NT2/D1 (cell line): ENCODE results near the gene TMEM204.

Source experiments
- SUZ12 ChIP-seq: IDR thresholded peaks from 2 replicates; pipeline ENCODE4 v1.6.1; 2011; ENCODE audit not compliant: insufficient read length, insufficient read depth; ENCODE audit errors: extremely low read depth
- ZNF274 ChIP-seq: IDR thresholded peaks from 2 replicates; pipeline ENCODE4 v1.6.1; 2011; ENCODE audit warnings: mild to moderate bottlenecking, low read depth, low read length

DNA sequence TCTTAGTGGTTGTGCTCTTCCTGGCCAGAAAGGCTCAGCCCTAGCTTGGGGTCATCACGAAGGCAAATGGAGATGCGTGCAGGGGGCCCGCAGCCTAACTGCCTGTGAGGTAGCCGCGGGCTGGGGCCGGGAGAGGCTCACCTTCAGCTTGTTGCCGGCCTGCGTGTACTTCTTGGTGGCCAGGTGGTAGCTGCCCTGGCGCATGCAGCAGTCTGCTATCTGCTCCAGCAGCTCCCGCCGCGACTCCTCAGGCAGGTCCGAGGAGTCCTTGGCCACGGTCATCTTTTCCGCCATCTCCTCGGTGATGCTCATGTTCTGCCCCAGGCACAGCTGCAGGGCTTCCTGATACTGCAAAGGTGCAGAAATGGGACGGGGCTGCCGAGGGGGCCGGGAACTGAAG lies 13.0 kb upstream of the TMEM204 start:
- no peak for TF ChIP-seq SUZ12
- TF ChIP-seq ZNF274: no peak
